ENCODE results near the gene CEP70. TPM values are rescaled to one million over a fixed set of nuclear protein-coding genes. Genes with fewer than 3 reads are reported as not detected.
"Not testable (repeated sequence)": the region's sequence is repeated elsewhere in the genome, so short reads cannot be mapped to it uniquely, and the experiment has no call there.

CEP70 gene
- total and polyA plus RNA-seq, 5 donors: 17.0 to 46.9 (median 38.5) TPM

GRCh38 chr3:138554775-138555174 is 39.3 kb downstream of the CEP70 start:
- H3K4me3 ChIP-seq (ENCODE audit: low read length); DNase-seq; H3K9me3 ChIP-seq (ENCODE audit: control insufficient read depth, low read length); H3K4me1 ChIP-seq (ENCODE audit: control insufficient read depth, insufficient read depth, low read length); H3K27me3 ChIP-seq (ENCODE audit: control insufficient read depth, insufficient read depth); H3K27ac ChIP-seq (ENCODE audit: low read length); ATAC-seq; intact Hi-C loops (cut with DNase I): not testable (repeated sequence)
- 98% methylated on average over 5 of the region's 5 CpGs for WGBS

GRCh38 chr3:138550958-138551357 is 43.1 kb downstream of the CEP70 start:
- H3K4me1 ChIP-seq (ENCODE audit: control insufficient read depth, insufficient read depth, low read length); H3K9me3 ChIP-seq (ENCODE audit: control insufficient read depth, low read length); H3K4me3 ChIP-seq (ENCODE audit: low read length); H3K27me3 ChIP-seq (ENCODE audit: control insufficient read depth, insufficient read depth); H3K27ac ChIP-seq (ENCODE audit: low read length); ATAC-seq; DNase-seq; intact Hi-C loops (cut with DNase I): not testable (repeated sequence)
- WGBS: 93% methylated on average over 2 of the region's 2 CpGs

- no peaks in the 10 kb centered on the region for H3K4me1 ChIP-seq (ENCODE audit: control insufficient read depth, insufficient read depth, low read length)
- peak overlapping the region; percentile 63 for H3K27ac ChIP-seq (ENCODE audit: low read length)
- H3K9me3 ChIP-seq (ENCODE audit: control insufficient read depth, low read length): peaks cover 1% of the 10 kb centered on the region
- 87% methylated on average over 14 of the region's 14 CpGs for WGBS
- H3K27me3 ChIP-seq (ENCODE audit: control insufficient read depth, insufficient read depth): no peaks in the 10 kb centered on the region
- ATAC-seq (no peak), DNase-seq (no peak)
- intact Hi-C loops (cut with DNase I): no loop called here
- no peak overlapping the region for H3K4me3 ChIP-seq (ENCODE audit: low read length)
Measured at GRCh38 chr3:138549179-138549977, 44.7 kb downstream of the CEP70 start.

GRCh38 chr3:138547342-138547975 is 46.6 kb downstream of the CEP70 start:
- intact Hi-C loops (cut with DNase I): no loop called here
- Histone ChIP-seq H3K27me3 (ENCODE audit: control insufficient read depth, insufficient read depth) (no peaks in the 10 kb centered on the region), H3K4me3 (ENCODE audit: low read length) (no peak overlapping the region), H3K4me1 (ENCODE audit: control insufficient read depth, insufficient read depth, low read length) (no peaks in the 10 kb centered on the region), H3K27ac (ENCODE audit: low read length) (no peak overlapping the region), H3K9me3 (ENCODE audit: control insufficient read depth, low read length) (peaks cover 1% of the 10 kb centered on the region)
- ATAC-seq (no peak), DNase-seq (no peak)
- 97% methylated on average over 2 of the region's 2 CpGs for WGBS

- Histone ChIP-seq H3K27me3 (ENCODE audit: control insufficient read depth, insufficient read depth) (no peaks in the 10 kb centered on the region), H3K4me1 (ENCODE audit: control insufficient read depth, insufficient read depth, low read length) (no peaks in the 10 kb centered on the region), H3K4me3 (ENCODE audit: low read length) (no peak overlapping the region), H3K27ac (ENCODE audit: low read length) (no peak overlapping the region), H3K9me3 (ENCODE audit: control insufficient read depth, low read length) (peaks cover 6% of the 10 kb centered on the region)
- WGBS: 92% methylated on average over 1 of the region's 1 CpG
- DNase-seq (no peak), ATAC-seq (no peak)
- intact Hi-C loops (cut with DNase I): no loop called here
Measured at GRCh38 chr3:138544546-138544945, 49.5 kb downstream of the CEP70 start.

- ATAC-seq: no peak
- Histone ChIP-seq H3K9me3 (ENCODE audit: control insufficient read depth, low read length) (peaks cover 5% of the 10 kb centered on the region), H3K27ac (ENCODE audit: low read length) (no peak overlapping the region), H3K4me1 (ENCODE audit: control insufficient read depth, insufficient read depth, low read length) (no peaks in the 10 kb centered on the region), H3K27me3 (ENCODE audit: control insufficient read depth, insufficient read depth) (no peaks in the 10 kb centered on the region), H3K4me3 (ENCODE audit: low read length) (no peak overlapping the region)
- no peak for DNase-seq
- intact Hi-C loops (cut with DNase I): no loop called here
- 97% methylated on average over 5 of the region's 5 CpGs for WGBS
Measured at GRCh38 chr3:138542977-138543376, 51.1 kb downstream of the CEP70 start.

- ATAC-seq (no peak), DNase-seq (no peak)
- no peaks in the 10 kb centered on the region for H3K27me3 ChIP-seq (ENCODE audit: control insufficient read depth, insufficient read depth)
- H3K27ac ChIP-seq (ENCODE audit: low read length): no peak overlapping the region
- H3K4me3 ChIP-seq (ENCODE audit: low read length): no peak overlapping the region
- no peaks in the 10 kb centered on the region for H3K4me1 ChIP-seq (ENCODE audit: control insufficient read depth, insufficient read depth, low read length)
- H3K9me3 ChIP-seq (ENCODE audit: control insufficient read depth, low read length): peaks cover 5% of the 10 kb centered on the region
- intact Hi-C loops (cut with DNase I): no loop called here
Measured at GRCh38 chr3:138539352-138539751, 54.7 kb downstream of the CEP70 start.

GRCh38 chr3:138521445-138521844 is 72.6 kb downstream of the CEP70 start:
- H3K4me3 ChIP-seq (ENCODE audit: low read length); intact Hi-C loops (cut with DNase I); H3K9me3 ChIP-seq (ENCODE audit: control insufficient read depth, low read length); ATAC-seq; H3K27ac ChIP-seq (ENCODE audit: low read length); H3K27me3 ChIP-seq (ENCODE audit: control insufficient read depth, insufficient read depth); H3K4me1 ChIP-seq (ENCODE audit: control insufficient read depth, insufficient read depth, low read length): not testable (repeated sequence)
- peak in 1 of 3 donors; percentile 53 for DNase-seq
- 99% methylated on average over 23 of the region's 23 CpGs for WGBS

GRCh38 chr3:138513090-138513843 is 80.8 kb downstream of the CEP70 start:
- H3K27ac ChIP-seq (ENCODE audit: low read length): no peak overlapping the region
- intact Hi-C loops (cut with DNase I): no loop called here
- ATAC-seq: no peak
- H3K9me3 ChIP-seq (ENCODE audit: control insufficient read depth, low read length): no peaks in the 10 kb centered on the region
- H3K27me3 ChIP-seq (ENCODE audit: control insufficient read depth, insufficient read depth): no peaks in the 10 kb centered on the region
- no peak overlapping the region for H3K4me3 ChIP-seq (ENCODE audit: low read length)
- DNase-seq: no peak
- no peaks in the 10 kb centered on the region for H3K4me1 ChIP-seq (ENCODE audit: control insufficient read depth, insufficient read depth, low read length)
- WGBS: 78% methylated on average over 2 of the region's 2 CpGs

GRCh38 chr3:138511945-138512344 is 82.1 kb downstream of the CEP70 start:
- Histone ChIP-seq H3K27ac (ENCODE audit: low read length) (no peak overlapping the region), H3K4me1 (ENCODE audit: control insufficient read depth, insufficient read depth, low read length) (no peaks in the 10 kb centered on the region)

GRCh38 chr3:138509586-138509985 is 84.5 kb downstream of the CEP70 start:
- over 99% methylated on average over 2 of the region's 2 CpGs for WGBS
- ATAC-seq (no peak), DNase-seq (no peak)
- Histone ChIP-seq H3K27me3 (ENCODE audit: control insufficient read depth, insufficient read depth) (no peaks in the 10 kb centered on the region), H3K27ac (ENCODE audit: low read length) (no peak overlapping the region), H3K4me1 (ENCODE audit: control insufficient read depth, insufficient read depth, low read length) (no peaks in the 10 kb centered on the region), H3K9me3 (ENCODE audit: control insufficient read depth, low read length) (no peaks in the 10 kb centered on the region), H3K4me3 (ENCODE audit: low read length) (no peak overlapping the region)
- intact Hi-C loops (cut with DNase I): no loop called here

More at GRCh38 chr3:138511945-138512344, 82.1 kb downstream of the CEP70 start:
- no peak for ATAC-seq
- Histone ChIP-seq H3K9me3 (ENCODE audit: control insufficient read depth, low read length) (no peaks in the 10 kb centered on the region), H3K27me3 (ENCODE audit: control insufficient read depth, insufficient read depth) (no peaks in the 10 kb centered on the region), H3K4me3 (ENCODE audit: low read length) (no peak overlapping the region)
- DNase-seq: no peak
- intact Hi-C loops (cut with DNase I): no loop called here

Data from right cardiac atrium (tissue), 5 donors.